NCI-H1048 (cell line): ENCODE data around the gene MZB1.
"Not testable (repeated sequence)": the region's sequence is repeated elsewhere in the genome, so short reads cannot be mapped to it uniquely, and the experiment has no call there.

Source experiments
- DNase-seq: peaks from one replicate; lab custom pipeline; 2025; lab: John Stamatoyannopoulos, UW

Gene MZB1

GRCh38 chr5:139391570-139392323 is 2.0 kb upstream of the MZB1 start:
- DNase-seq = no peak

- no peak for DNase-seq
Observed at GRCh38 chr5:139390639-139391569, 1.2 kb upstream of the MZB1 start.

DNA sequence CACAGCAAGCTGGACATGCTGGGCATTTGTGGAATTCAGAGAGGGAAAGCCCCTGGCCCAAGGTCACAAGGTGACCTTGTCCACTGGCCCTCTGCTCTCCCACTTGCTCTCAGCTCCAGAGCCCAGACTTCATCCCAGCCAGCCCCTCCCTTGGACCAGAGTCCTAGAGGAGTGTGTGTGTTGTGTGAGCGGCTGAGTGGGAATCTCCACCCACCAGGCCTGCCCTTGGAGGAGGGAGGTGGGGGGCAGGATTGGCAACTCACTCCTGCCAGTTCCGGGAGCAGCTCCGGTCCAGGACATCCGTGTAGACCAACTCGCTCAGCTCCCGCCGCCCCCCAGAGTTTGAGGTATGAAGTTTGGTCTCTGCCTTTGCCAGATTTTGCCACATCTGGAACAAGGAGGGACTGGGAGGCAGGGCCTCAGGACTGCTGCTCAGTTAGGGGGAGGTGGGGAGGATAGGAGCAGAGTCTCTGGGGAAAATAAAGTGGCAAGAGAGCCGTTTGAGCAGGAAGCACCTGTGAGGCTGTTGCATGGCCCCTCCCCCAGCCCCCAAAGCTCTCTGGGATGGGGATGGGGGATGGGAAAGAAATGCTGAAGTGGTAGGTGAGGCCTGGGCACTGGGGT is 1.4 kb downstream of the MZB1 start:
- DNase-seq = no peak

- no peak for DNase-seq
Observed at GRCh38 chr5:139387611-139388197, 2.0 kb downstream of the MZB1 start.

GRCh38 chr5:139386956-139387355 is 2.8 kb downstream of the MZB1 start:
- not testable (repeated sequence) for DNase-seq

GRCh38 chr5:139386050-139386438 is 3.7 kb downstream of the MZB1 start:
- no peak for DNase-seq

GRCh38 chr5:139385061-139386049 is 4.4 kb downstream of the MZB1 start:
- DNase-seq = no peak

DNA sequence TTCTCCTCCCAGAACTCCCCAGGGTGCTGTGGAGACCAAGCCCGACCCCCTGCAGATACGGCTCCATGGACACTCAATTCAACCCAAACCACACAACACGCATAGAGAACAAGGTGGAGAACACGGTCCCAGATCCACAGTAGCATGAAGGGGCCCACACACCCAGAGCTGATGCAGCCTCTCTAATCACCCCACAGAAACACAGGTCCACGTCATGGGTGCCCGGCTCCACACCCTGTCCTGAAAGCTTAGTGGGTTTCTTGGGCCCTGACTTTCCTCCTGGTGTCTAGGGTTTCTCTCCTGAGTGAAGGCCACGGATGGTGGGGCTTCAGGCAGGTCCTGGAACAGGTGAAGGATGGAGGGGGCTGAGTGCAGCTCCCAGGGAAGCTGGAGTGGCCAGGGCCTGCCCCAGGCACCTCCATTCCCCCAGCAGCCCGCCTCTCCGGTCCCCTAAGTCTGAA is 5.1 kb downstream of the MZB1 start:
- no peak for DNase-seq

DNA sequence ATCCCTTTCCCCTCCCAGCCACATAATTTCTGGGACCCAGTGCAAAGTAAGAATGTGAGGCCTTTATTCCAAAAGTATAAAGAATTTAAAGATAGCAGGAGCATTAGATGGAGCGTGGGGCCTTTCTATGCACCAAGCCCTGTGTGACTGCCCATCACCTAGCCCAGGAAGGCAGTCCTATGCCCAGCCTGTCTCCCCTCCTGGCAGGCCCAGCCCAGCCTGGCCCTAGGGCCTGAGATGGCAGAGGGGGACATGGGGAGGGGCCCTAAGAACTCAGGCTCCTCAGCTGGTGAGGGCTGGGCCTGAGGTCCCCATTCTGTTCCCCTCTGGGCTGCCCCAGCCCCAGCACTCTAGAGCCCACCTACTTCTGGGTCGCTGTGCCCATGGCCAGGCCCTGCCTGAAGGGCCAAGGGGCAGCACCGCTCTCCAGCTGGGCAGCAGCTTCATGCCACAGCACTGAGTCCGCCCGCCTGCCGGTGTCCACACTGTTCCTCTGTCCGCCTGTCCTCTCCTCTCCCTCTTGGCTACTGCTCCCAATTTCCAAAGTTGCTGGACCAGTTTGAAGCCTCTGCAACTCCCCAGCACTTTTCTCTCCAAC is 5.6 kb downstream of the MZB1 start:
- DNase-seq = no peak

DNA sequence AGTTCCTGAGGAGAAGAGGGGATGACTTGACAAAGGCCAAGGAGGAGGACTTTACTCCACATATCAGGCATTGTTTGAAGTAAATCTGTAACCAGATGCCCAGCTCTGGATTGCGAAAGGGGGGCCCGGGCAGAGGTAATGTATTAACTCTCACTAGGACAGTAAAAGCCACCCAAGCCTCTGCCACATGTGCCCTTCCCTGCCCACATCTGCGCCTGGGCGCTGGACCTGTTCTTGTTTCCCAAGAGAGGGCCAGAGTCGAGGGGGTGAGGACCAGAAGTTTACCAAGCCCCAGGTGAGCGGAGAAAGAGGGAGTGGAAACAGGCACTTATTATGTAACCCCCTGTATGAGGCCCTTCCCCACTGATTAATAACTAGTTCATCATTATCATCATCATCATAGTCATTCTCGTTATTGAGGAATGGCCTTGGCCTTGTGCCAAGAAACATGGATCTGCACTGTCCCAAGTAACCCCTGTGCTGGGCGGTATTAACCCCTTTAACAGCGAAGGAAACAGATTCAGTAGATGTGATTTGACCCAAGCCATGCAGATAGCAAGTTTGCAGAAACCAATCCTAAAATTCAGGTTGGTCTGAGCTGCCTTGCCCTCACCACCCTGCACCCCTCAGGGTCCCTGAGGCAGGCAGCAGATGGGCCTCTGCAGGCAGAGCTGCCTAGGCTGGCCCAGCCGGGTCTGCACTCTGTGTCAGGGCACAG is 6.3 kb downstream of the MZB1 start, which contains the start of gene SLC23A1:
SLC23A1 (minus strand) TSS at position 23 of the 718 bp plus-strand sequence. CDS start 44 bp downstream, outside the sequence.
- DNase-seq = no peak

DNA sequence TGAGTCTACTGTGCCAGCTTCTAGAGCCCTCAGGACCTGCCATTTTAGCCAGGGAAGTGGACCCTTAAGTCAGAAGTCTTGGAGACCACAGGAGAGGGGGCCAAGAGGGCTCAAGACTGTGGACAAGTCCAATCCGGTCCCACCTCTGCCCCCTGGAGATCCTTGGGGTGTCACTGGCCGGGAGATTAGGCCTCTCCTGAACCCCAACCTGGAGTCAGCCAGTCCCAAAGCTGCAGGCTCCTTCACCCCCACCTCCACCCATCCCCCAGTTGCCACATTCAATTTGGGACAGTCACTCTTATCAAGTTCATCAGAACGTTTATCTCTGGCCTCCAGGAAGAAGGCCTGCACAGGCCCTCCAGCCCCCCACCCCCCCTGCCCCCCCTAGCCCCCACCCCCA is 6.9 kb downstream of the MZB1 start:
- DNase-seq = no peak

GRCh38 chr5:139381837-139382761 is 7.6 kb downstream of the MZB1 start:
- no peak for DNase-seq

DNA sequence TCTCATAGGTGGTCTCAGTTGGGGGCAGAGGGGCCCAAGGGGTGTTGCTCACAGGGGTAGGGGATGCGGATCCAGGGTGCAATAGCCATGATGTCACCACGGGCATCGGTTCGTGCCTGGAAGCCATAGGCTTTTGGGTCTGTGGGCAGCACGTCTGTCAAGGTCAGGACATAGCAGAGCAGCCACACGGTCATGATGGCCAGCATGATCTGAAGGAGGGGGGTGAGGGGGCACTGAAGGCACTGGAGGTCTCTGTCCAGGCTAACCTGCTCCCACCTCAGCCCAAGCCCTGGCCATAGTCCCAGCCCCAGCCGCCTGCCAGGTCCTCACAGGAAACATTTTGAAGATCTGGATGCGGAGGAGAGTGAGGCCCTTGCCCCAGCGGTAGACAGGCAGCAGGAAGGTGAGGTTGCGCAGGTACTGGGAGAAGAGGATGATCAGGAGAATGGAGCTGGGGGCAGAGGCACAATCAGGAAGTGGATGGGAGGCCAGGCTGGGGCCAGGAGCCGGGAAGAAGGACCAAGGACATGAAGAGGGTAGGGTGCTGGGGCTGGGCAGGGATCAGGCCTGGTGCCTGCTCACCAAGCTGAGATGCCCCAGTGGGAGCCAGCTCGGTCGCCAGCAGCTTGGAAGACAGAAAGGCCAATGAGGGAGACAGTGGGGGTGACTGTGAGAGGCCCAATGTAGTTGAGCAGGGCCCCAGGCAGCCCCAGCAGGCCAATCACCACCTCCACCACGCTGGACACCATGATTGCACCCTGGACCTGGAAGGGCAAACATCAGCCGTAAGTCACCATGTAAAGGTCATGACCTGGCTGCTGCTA is 9.9 kb downstream of the MZB1 start:
- no peak for DNase-seq

- DNase-seq = no peak
Observed at GRCh38 chr5:139378941-139379361, 10.8 kb downstream of the MZB1 start.

- DNase-seq = no peak
Observed at GRCh38 chr5:139378101-139378825, 11.4 kb downstream of the MZB1 start.

DNA sequence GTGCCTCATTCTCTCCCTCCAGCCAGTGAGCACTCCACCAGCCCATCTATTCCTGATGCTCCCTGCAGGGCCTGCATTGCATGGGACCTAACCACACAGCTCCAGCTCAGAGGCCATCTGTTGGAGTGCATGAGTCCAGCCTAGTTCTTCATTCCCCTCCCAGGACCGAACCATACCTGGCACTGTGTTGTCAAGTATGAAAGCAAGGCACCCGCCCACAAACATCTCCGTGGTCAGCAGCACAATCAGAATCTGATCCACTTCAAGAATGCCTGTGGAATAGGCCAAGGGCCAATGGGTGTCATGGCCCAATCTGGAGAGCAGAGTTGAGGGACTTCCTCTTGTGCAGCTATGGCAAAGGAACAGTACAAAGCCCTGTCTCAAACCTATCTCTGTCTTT is 12.5 kb downstream of the MZB1 start:
- no peak for DNase-seq

DNA sequence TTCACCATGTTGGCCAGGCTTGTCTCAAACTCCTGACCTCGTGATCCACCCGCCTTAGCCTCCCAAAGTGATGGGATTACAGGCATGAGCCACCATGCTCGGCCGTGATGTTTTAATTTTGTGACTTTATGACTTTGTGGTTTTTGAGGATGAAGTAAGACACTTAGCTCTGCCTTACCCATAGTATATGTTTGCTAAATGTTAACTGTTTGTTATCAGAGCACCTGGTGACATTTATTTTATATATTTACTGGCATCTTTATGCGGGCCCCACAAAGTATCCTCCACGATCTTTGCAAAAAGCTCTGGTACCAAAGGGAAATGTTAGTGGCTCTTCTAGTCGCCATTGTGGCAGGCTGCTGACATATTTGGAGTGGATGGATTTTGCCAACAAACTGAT is 13.3 kb downstream of the MZB1 start:
- no peak for DNase-seq
